ENCODE results near the gene HORMAD2. TPM values are rescaled to one million over a fixed set of nuclear protein-coding genes. Genes with fewer than 3 reads are reported as not detected.

The HORMAD2 gene
- total and polyA plus RNA-seq, 2 donors (not counting 1 experiment from before 2014, with no cell fraction given), result not detected

DNA sequence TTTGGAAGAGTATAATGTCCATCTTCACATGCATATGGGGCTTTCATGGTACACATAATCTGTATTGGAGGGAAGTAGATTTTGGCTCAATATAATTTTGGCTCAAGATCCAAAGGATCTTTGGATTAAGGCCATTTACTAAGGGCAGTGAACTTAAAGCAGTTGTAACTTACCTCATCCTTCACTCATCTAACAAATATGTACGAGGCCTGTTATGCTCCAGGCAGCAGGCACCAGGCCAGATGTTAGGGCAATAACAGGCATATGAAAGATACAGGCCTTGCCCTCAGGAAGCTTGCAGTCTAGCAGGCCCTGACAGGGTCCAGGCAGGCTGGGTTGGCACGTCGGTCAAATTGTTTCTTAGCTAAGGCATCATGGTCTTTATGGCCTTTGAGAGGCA lies 121.7 kb downstream of the HORMAD2 start:
- Mint-ChIP-seq H3K27me3 (no peaks in the 10 kb centered on the region), H3K9me3 (ENCODE audit: insufficient read depth) (no peaks in the 10 kb centered on the region), H3K27ac (no peak overlapping the region), H3K4me1 (peaks cover 3% of the 10 kb centered on the region), H3K4me3 (no peak overlapping the region)
- 89% methylated on average over 3 of the region's 3 CpGs for whole genome bisulfite sequencing (ENCODE audit: insufficient coverage)
- Histone ChIP-seq H4K20me1 (ENCODE audit: control insufficient read depth, insufficient read depth, low read length, poor library complexity, severe bottlenecking) (no peaks in the 10 kb centered on the region), H3K9me3 (ENCODE audit: control extremely low read depth in 1 of 3, control insufficient read depth in 2 of 3, insufficient read depth in 1 of 3, low read length in 2 of 3) (no peaks in the 10 kb centered on the region), H3K79me2 (ENCODE audit: control insufficient read depth, insufficient read depth, low read length) (no peaks in the 10 kb centered on the region), H3K4me3 (ENCODE audit: control extremely low read depth in 1 of 5, extremely low read depth in 1 of 5, insufficient read depth in 1 of 5, low read depth in 2 of 5, low read length in 4 of 5) (no peak overlapping the region), H3K4me1 (ENCODE audit: control insufficient read depth in 2 of 2, insufficient read depth in 2 of 2, low read length in 2 of 2) (peaks cover under 1 to 1% of the 10 kb centered on the region in 2 donors), H3K27ac (ENCODE audit: low read length in 2 of 2) (no peak overlapping the region), H3K9ac (ENCODE audit: low read length) (no peak overlapping the region), H3K36me3 (replicated peaks in 1 of 2; ENCODE audit: control extremely low read depth in 1 of 2, control insufficient read depth in 1 of 2, extremely low read depth in 1 of 2, insufficient read depth in 2 of 2, low read length in 1 of 2) (no peaks in the 10 kb centered on the region), H2AFZ (ENCODE audit: insufficient read depth, low read depth, low read length, poor library complexity, severe bottlenecking) (no peak overlapping the region), H3K4me2 (replicated peaks; ENCODE audit: low read depth, low read length, poor library complexity, severe bottlenecking) (no peak overlapping the region), H3K27me3 (replicated peaks in 1 of 4; ENCODE audit: control extremely low read depth in 1 of 4, control insufficient read depth in 3 of 4, insufficient read depth in 4 of 4, low read length in 3 of 4) (no peaks in the 10 kb centered on the region)
- intact Hi-C loops (cut with micrococcal nuclease), result no loop called here
- POLR2A ChIA-PET, result no interaction called here
- no peak for DNase-seq
- no peak for TF ChIP-seq CTCF (IDR thresholded peaks at IDR 0.05)
- no peak for TF ChIP-seq EZH2 (IDR thresholded peaks at IDR 0.05; ENCODE audit: borderline replicate concordance, insufficient read depth, low read depth, low read length, poor library complexity, severe bottlenecking)
- CTCF ChIA-PET, result no interaction called here
- no peak for ATAC-seq (ENCODE audit: low read depth)

DNA sequence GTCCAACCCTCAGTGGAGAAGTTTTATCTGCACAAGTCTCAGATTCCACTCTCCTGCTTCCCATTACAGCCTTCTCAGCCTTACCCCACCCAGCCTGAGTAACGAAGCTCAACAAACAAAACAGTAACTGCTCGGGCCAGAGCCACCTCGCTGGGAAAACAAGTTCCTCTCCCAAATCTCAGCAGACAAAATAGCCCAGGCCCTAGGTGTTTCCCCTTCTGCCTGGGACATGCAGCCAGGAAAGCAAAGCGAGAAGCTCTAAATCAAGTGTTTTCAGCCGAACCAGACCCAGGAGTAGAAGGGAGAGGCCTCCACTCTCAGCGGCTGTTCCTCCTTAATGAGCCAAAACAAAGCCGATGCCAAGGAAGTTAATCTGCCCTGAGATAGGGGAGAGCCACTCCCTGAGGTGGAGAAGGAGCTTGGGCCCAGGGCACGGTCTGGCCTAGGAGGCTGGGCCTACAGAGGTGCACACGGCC lies 122.3 kb downstream of the HORMAD2 start:
- intact Hi-C loops (cut with micrococcal nuclease), result no loop called here
- Histone ChIP-seq H3K27me3 (replicated peaks in 1 of 4; ENCODE audit: control extremely low read depth in 1 of 4, control insufficient read depth in 3 of 4, insufficient read depth in 4 of 4, low read length in 3 of 4) (no peaks in the 10 kb centered on the region), H3K4me2 (replicated peaks; ENCODE audit: low read depth, low read length, poor library complexity, severe bottlenecking) (no peak overlapping the region), H3K79me2 (ENCODE audit: control insufficient read depth, insufficient read depth, low read length) (no peaks in the 10 kb centered on the region), H3K9ac (ENCODE audit: low read length) (no peak overlapping the region), H3K4me3 (ENCODE audit: control extremely low read depth in 1 of 5, extremely low read depth in 1 of 5, insufficient read depth in 1 of 5, low read depth in 2 of 5, low read length in 4 of 5) (no peak overlapping the region), H3K36me3 (replicated peaks in 1 of 2; ENCODE audit: control extremely low read depth in 1 of 2, control insufficient read depth in 1 of 2, extremely low read depth in 1 of 2, insufficient read depth in 2 of 2, low read length in 1 of 2) (no peaks in the 10 kb centered on the region), H3K27ac (ENCODE audit: low read length in 2 of 2) (no peak overlapping the region), H2AFZ (ENCODE audit: insufficient read depth, low read depth, low read length, poor library complexity, severe bottlenecking) (no peak overlapping the region), H3K4me1 (ENCODE audit: control insufficient read depth in 2 of 2, insufficient read depth in 2 of 2, low read length in 2 of 2) (no peaks in the 10 kb centered on the region), H3K9me3 (ENCODE audit: control extremely low read depth in 1 of 3, control insufficient read depth in 2 of 3, insufficient read depth in 1 of 3, low read length in 2 of 3) (no peaks in the 10 kb centered on the region), H4K20me1 (ENCODE audit: control insufficient read depth, insufficient read depth, low read length, poor library complexity, severe bottlenecking) (no peaks in the 10 kb centered on the region)
- Mint-ChIP-seq H3K4me3 (no peak overlapping the region), H3K9me3 (ENCODE audit: insufficient read depth) (no peaks in the 10 kb centered on the region), H3K27me3 (no peaks in the 10 kb centered on the region), H3K4me1 (no peaks in the 10 kb centered on the region), H3K27ac (no peak overlapping the region)
- CTCF ChIA-PET, result no interaction called here
- no peak for DNase-seq
- 79% methylated on average over 8 of the region's 9 CpGs for WGBS (ENCODE audit: insufficient coverage)
- ATAC-seq (ENCODE audit: low read depth), result no peak
- TF ChIP-seq CTCF (IDR thresholded peaks at IDR 0.05) (no peak), EZH2 (IDR thresholded peaks at IDR 0.05; ENCODE audit: borderline replicate concordance, insufficient read depth, low read depth, low read length, poor library complexity, severe bottlenecking) (no peak)
- POLR2A ChIA-PET, result no interaction called here

Data from B cell (primary cell).